T-cell (primary cell): ENCODE data around the gene SOX12. TPM values are rescaled to one million over a fixed set of nuclear protein-coding genes. Genes with fewer than 3 reads are reported as not detected.

Experiments used
- ATAC-seq, 4 experiments: fragments of 200-7000 bp in 3 of 4; fragments of 150-1000 bp in 1 of 4; cut with Tn5 transposase; replicated peaks in 1 of 4; 1 replicate in 3 of 4; 2 replicates in 1 of 4; pipeline ENCODE4 v1.10.0; 2021; ENCODE audit warnings: moderate library complexity in 3 of 4, mild to moderate bottlenecking in 2 of 4, moderate number of reproducible peaks in 1 of 4
- CTCF ChIA-PET, 2 donors: fragments of 300-600 bp; sonication (Branson Sonifier 250); formaldehyde crosslinking; loops; one replicate each; lab custom pipeline; 2022; ENCODE audit warnings: antibody characterized with exemption in 2 of 2; lab: Charles Lee
- POLR2A ChIA-PET, 2 donors: fragments of 300-600 bp; sonication (Branson Sonifier 250); formaldehyde crosslinking; loops; one replicate each; lab custom pipeline; 2022; ENCODE audit warnings: antibody characterized with exemption in 2 of 2; lab: Charles Lee
- DNase-seq, 35 experiments: peaks; one replicate each; pipeline versions ENCODE4 v3.0.0 to v3.0.0-alpha.2; 2013 to 2023
- H3K27ac ChIP-seq: one replicate; pipeline ENCODE4 v1.5.1; 2013; ENCODE audit warnings: low read length
- H3K27me3 ChIP-seq, 2 experiments: replicated peaks in 1 of 2; 1 replicate in 1 of 2; 2 replicates in 1 of 2; pipeline versions ENCODE4 v1.6.1 to v1.7.0; 2013; ENCODE audit warnings: low read length in 1 of 2, mixed read lengths in 1 of 2; ENCODE audit not compliant: control insufficient read depth in 2 of 2, insufficient read depth in 2 of 2; ENCODE audit errors: extremely low read depth in 1 of 2
- H3K36me3 ChIP-seq, 2 donors: 1 replicate in 1 of 2; 2 replicates in 1 of 2; pipeline versions ENCODE4 v1.6.1 to v1.7.0; 2013; ENCODE audit warnings: low read length in 1 of 2; ENCODE audit not compliant: control insufficient read depth in 2 of 2, insufficient read depth in 1 of 2; ENCODE audit errors: extremely low read depth in 1 of 2
- H3K4me1 ChIP-seq, 2 experiments: 1 replicate in 1 of 2; 2 replicates in 1 of 2; pipeline versions ENCODE4 v1.6.1 to v1.7.0; 2013; ENCODE audit warnings: low read length in 2 of 2, mixed read lengths in 1 of 2; ENCODE audit not compliant: insufficient read depth in 2 of 2, control insufficient read depth in 1 of 2; ENCODE audit errors: extremely low read depth in 1 of 2
- H3K4me3 ChIP-seq, 2 donors: 1 replicate in 1 of 2; 2 replicates in 1 of 2; pipeline versions ENCODE4 v1.5.1 to v1.7.0; 2013; ENCODE audit warnings: mild to moderate bottlenecking in 2 of 2, low read length in 1 of 2, moderate library complexity in 1 of 2; ENCODE audit not compliant: control insufficient read depth in 1 of 2; ENCODE audit errors: extremely low read depth in 1 of 2
- H3K9me3 ChIP-seq: 2 replicates; pipeline ENCODE4 v1.7.0; 2013
- H3K27ac Mint-ChIP-seq, 2 donors: one replicate each; pipeline ENCODE4 v1.8.0; 2020 to 2021; ENCODE audit warnings: mild to moderate bottlenecking in 2 of 2, mixed read lengths in 2 of 2
- H3K27me3 Mint-ChIP-seq, 2 donors: one replicate each; pipeline ENCODE4 v1.8.0; 2021 to 2022; ENCODE audit warnings: mixed read lengths in 2 of 2
- H3K36me3 Mint-ChIP-seq: one replicate; pipeline ENCODE4 v1.8.0; 2021; ENCODE audit warnings: mixed read lengths
- H3K4me1 Mint-ChIP-seq, 3 donors: one replicate each; pipeline ENCODE4 v1.8.0; 2020 to 2022; ENCODE audit warnings: mixed read lengths in 3 of 3, mild to moderate bottlenecking in 1 of 3
- H3K4me3 Mint-ChIP-seq, 3 donors: one replicate each; pipeline ENCODE4 v1.8.0; 2020 to 2022; ENCODE audit warnings: mild to moderate bottlenecking in 3 of 3, mixed read lengths in 3 of 3, moderate library complexity in 3 of 3
- H3K9me3 Mint-ChIP-seq, 3 donors: one replicate each; pipeline ENCODE4 v1.8.0; 2020 to 2022; ENCODE audit warnings: mixed read lengths in 3 of 3
- WGBS: methylation state at CpG from one replicate; pipeline ENCODE4 v1.1.5; 2013; ENCODE audit warnings: missing lambda C conversion rate; ENCODE audit not compliant: insufficient coverage; 5-methylcytosine and 5-hydroxymethylcytosine counted together
- total RNA-seq, 35 experiments: library from RNA in 6 of 35; stranded (reverse) in 6 of 35; fragments of 120-200 nt in 1 of 35; gene quantifications; one replicate each; pipeline versions ENCODE4 v1.2.1 to v1.2.4 and lab custom pipeline; 2013 to 2026

SOX12 gene
- total RNA-seq, 5 donors from 2014 or later (not counting 1 experiment from before 2014, with no cell fraction given): 7.3 to 14.9 (median 11.4) TPM

DNA sequence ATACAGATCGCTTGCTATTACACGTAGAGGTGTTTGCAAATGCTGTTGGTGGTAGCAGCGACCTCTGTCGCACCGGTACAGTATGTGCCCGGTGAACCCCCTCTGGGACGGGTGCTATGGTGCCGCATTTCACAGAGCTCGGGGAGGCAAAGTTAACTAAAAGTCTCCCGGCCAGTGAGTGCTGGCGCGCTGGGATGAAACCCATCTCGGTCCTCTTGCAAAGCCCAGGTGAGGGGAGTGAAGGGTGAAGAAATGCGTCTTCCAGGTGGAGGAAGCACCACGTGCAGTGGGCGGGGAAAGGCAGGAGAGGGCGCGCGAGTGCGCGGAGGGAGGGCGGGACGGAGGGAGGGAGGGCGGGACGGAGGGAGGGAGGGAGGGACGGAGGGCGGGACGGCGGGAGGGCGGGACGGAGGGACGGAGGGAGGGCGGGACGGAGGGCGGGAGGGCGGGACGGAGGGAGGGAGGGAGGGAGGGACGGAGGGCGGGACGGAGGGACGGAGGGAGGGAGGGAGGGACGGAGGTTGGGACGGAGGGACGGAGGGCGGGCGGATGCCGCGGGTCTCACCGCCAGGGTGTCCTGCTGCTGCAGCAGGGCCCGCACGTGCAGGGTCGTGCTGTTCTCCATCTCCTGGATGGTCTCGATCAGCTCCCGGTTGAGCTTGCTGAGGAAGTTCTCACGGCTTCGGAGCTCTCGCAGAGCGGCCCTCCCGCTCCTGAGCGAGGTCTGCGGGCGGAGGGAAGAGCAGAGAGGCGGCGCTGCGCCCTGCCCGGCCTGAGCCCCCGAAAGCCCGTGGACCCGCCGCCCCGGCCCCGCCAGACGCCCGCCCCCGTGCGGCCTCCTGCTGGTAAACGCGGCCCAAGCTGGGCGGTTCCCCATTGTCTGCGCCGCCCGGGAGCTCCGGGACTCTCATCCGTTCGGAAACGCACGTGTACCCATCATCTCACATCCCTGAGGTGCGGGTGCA lies 46.5 kb upstream of the SOX12 start:
- no peaks in the 10 kb centered on the region for H3K9me3 ChIP-seq
- ATAC-seq: peak in 1 of 4 experiments; percentile 50
- peaks cover 0 to 9% of the 10 kb centered on the region in 2 donors for H3K36me3 ChIP-seq
- no peak overlapping the region for H3K27ac Mint-ChIP-seq
- H3K4me3 ChIP-seq: no peak overlapping the region
- no peak overlapping the region for H3K27ac ChIP-seq
- DNase-seq: peak in 2 of 35 experiments; percentile 14 to 21
- H3K4me3 Mint-ChIP-seq: peak overlapping the region in 1 of 3 donors; percentile 48
- no peaks in the 10 kb centered on the region for H3K27me3 Mint-ChIP-seq
- CTCF ChIA-PET: no interaction called here
- H3K36me3 Mint-ChIP-seq: peaks cover 7% of the 10 kb centered on the region
- H3K9me3 Mint-ChIP-seq: no peaks in the 10 kb centered on the region
- H3K27me3 ChIP-seq: no peaks in the 10 kb centered on the region
- POLR2A ChIA-PET: interaction anchor here in 1 of 2 donors (0.5 kb wide), 1 partner anchor 18 kb away, joined by 3 read pairs; no protein-coding TSS in a partner anchor
- H3K4me1 ChIP-seq: no peaks in the 10 kb centered on the region
- 97% methylated on average over 43 of the region's 88 CpGs for WGBS
- no peaks in the 10 kb centered on the region for H3K4me1 Mint-ChIP-seq

DNA sequence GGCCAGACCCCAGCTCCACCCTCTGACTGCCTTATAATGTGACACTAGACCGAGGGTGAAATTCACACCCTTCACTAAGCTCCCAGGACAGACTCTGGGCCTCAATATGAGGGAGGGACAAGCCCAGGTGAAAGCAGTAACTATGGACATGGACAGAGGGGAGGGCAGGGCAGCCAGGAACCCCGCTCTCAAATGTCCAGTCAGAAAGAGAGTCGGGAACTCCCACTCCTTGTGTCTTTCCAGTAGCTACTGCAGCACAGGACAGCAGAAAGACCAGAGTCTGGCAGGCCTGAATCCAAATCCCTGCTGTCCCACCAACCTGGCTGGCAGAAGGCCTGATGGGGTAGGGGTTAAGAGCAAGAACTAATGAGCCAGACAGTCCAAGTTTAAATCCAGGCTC lies 41.2 kb upstream of the SOX12 start:
- CTCF ChIA-PET: no interaction called here
- Histone ChIP-seq H3K27me3 (no peaks in the 10 kb centered on the region), H3K9me3 (no peaks in the 10 kb centered on the region), H3K27ac (no peak overlapping the region), H3K4me1 (no peaks in the 10 kb centered on the region), H3K36me3 (no peaks in the 10 kb centered on the region), H3K4me3 (no peak overlapping the region)
- H3K4me1 Mint-ChIP-seq: no peaks in the 10 kb centered on the region
- H3K27ac Mint-ChIP-seq: no peak overlapping the region
- no peaks in the 10 kb centered on the region for H3K36me3 Mint-ChIP-seq
- DNase-seq (no peak), ATAC-seq (no peak)
- H3K9me3 Mint-ChIP-seq: no peaks in the 10 kb centered on the region
- POLR2A ChIA-PET: no interaction called here
- no peak overlapping the region for H3K4me3 Mint-ChIP-seq
- WGBS: 60% methylated on average over 1 of the region's 3 CpGs
- H3K27me3 Mint-ChIP-seq: no peaks in the 10 kb centered on the region

DNA sequence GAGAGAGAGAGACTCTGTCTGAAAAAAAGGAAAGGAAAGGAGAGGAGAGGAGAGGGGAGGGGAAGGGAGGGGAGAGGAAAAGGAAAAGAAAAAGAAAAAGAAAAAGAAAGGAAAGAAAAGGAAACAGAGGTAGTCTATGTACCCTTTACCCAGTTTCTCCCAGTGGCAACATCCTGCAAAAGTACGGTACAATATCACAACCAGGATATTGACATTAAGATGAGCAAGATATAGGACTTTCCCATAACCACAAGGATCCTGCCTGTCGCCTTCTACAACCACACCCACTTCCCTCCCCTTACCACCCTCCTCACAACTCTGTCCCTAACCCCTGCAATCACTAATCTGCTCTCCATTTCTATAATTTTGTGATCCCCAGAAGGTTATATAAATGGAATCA lies 38.8 kb upstream of the SOX12 start:
- H3K9me3 ChIP-seq: no peaks in the 10 kb centered on the region
- 60% methylated on average over 1 of the region's 2 CpGs for WGBS

DNA sequence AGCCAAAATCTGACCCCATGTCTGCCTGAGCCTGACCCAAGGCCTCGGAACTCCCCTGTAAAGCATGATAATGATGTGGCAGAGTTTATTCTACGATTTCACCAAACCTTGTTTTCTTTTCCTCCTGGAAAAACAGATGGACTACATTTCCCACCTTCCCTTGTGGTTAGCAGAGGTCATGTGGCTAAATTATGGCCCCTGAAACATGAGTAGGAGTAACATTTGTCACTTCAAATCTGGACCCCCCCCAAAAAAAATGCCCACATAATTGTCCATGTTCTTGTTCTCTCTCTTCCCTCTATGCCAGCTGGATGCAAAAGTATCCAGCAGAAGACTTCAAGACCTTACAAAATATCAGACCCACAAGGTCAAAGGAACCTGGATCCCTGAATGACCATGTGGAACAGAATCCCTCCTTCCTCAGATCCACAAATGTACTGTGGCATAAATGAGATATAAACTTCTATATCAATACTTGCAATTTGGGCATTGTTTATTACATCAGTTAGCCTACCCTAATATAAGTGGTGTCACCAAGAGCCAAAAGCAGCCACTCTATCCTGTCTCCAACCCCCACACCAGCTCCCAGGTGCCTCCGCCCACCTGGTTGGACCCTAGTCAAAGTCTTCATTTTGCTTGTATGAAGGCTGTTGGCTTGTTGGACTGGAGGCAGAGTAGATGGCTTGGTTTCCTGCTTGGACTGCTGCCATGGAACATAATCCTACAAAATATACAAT lies 36.2 kb upstream of the SOX12 start:
- DNase-seq: no peak
- no peaks in the 10 kb centered on the region for H3K36me3 Mint-ChIP-seq
- Histone ChIP-seq H3K9me3 (no peaks in the 10 kb centered on the region), H3K4me3 (no peak overlapping the region), H3K27ac (no peak overlapping the region), H3K36me3 (no peaks in the 10 kb centered on the region), H3K27me3 (no peaks in the 10 kb centered on the region), H3K4me1 (peaks cover 17 to 18% of the 10 kb centered on the region in 2 experiments)
- ATAC-seq: no peak
- POLR2A ChIA-PET: interaction anchor here in 1 of 2 donors (0.6 kb wide), 1 partner anchor 44 kb away, joined by 4 read pairs; no protein-coding TSS in a partner anchor
- no peaks in the 10 kb centered on the region for H3K9me3 Mint-ChIP-seq
- no peaks in the 10 kb centered on the region for H3K27me3 Mint-ChIP-seq
- CTCF ChIA-PET: interaction anchor here in 1 of 2 donors (0.6 kb wide), 1 partner anchor 75 kb away, joined by 3 read pairs; no protein-coding TSS in a partner anchor
- no peak overlapping the region for H3K4me3 Mint-ChIP-seq
- H3K4me1 Mint-ChIP-seq: peaks cover 0 to 9% (median 8%) of the 10 kb centered on the region in 3 donors
- WGBS: no CpG with 5 or more reads among the region's 3 CpGs
- H3K27ac Mint-ChIP-seq: peak overlapping the region in 1 of 2 donors; percentile 8

More for the DNA sequence above, 38.8 kb upstream of the SOX12 start:
- peaks cover 0 to 8% (median 7%) of the 10 kb centered on the region in 3 donors for H3K4me1 Mint-ChIP-seq
- Histone ChIP-seq H3K4me3 (no peak overlapping the region), H3K27me3 (no peaks in the 10 kb centered on the region), H3K4me1 (peaks cover 12 to 15% of the 10 kb centered on the region in 2 experiments), H3K36me3 (no peaks in the 10 kb centered on the region), H3K27ac (no peak overlapping the region)
- H3K27me3 Mint-ChIP-seq: no peaks in the 10 kb centered on the region
- DNase-seq (no peak), ATAC-seq (no peak)
- CTCF ChIA-PET: no interaction called here
- no peak overlapping the region for H3K27ac Mint-ChIP-seq
- H3K4me3 Mint-ChIP-seq: no peak overlapping the region
- POLR2A ChIA-PET: no interaction called here
- no peaks in the 10 kb centered on the region for H3K36me3 Mint-ChIP-seq
- H3K9me3 Mint-ChIP-seq: no peaks in the 10 kb centered on the region

DNA sequence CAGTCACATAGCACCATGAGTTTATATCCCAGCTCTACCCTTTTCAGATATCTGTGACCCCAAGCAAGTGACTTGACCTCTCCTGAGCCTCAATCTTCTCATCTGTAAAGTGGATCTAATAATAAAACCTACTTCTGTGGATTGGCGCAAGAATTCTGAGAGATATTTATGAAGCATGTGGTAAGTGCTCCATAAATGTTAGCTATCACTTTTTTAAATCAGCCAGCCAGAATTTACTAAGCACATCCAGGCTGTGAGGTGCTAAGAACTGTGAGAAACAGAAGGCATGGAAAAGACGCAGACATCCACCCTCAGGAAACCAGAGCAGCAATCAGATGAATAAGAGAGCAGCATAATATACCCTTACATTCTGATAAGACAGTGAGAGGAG lies 35.7 kb upstream of the SOX12 start:
- Mint-ChIP-seq H3K27me3 (no peaks in the 10 kb centered on the region), H3K4me1 (peaks cover 0 to 9% (median 8%) of the 10 kb centered on the region in 3 donors), H3K27ac (peak overlapping the region; percentile 43 to 59), H3K4me3 (no peak overlapping the region), H3K9me3 (no peaks in the 10 kb centered on the region), H3K36me3 (no peaks in the 10 kb centered on the region)
- WGBS: no CpG with 5 or more reads among the region's 2 CpGs
- ChIA-PET CTCF (no interaction called here), POLR2A (interaction anchor here in 1 of 2 donors (0.6 kb wide), 1 partner anchor 44 kb away, joined by 4 read pairs; no protein-coding TSS in a partner anchor)
- Histone ChIP-seq H3K36me3 (no peaks in the 10 kb centered on the region), H3K4me3 (peak overlapping the region; percentile 57 to 84), H3K4me1 (peaks cover 17 to 18% of the 10 kb centered on the region in 2 experiments), H3K9me3 (no peaks in the 10 kb centered on the region), H3K27me3 (no peaks in the 10 kb centered on the region), H3K27ac (peak overlapping the region; percentile 5)
- no peak for DNase-seq
- ATAC-seq: no peak
